Pancreas (tissue), 10 donors: ENCODE data around the gene GSTK1. TPM values are rescaled to one million over a fixed set of nuclear protein-coding genes. Genes with fewer than 3 reads are reported as not detected.

Experiments
- ATAC-seq, 4 donors: fragments of 200-7000 bp; cut with Tn5 transposase; one replicate each; pipeline versions ENCODE4 v1.8.0 to v1.9.1; 2020; ENCODE audit warnings: mild to moderate bottlenecking in 4 of 4, moderate library complexity in 4 of 4
- DNase-seq, 6 donors: peaks; one replicate each; pipeline ENCODE4 v3.0.0-alpha.2; 2020
- FAIRE-seq: peaks from 2 replicates; lab custom pipeline; 2012; peaks lifted over from hg19 to GRCh38; lab: Jason Lieb, UNC
- H3K27ac ChIP-seq, 4 donors: fragments of 200-600 bp; sonication (generic); 1 replicate in 3 of 4; 2 replicates in 1 of 4; pipeline versions ENCODE4 v1.5.0 to v1.8.0; 2020
- H3K27me3 ChIP-seq, 4 donors: fragments of 200-600 bp; one replicate each; pipeline ENCODE4 v1.8.0; 2021
- H3K36me3 ChIP-seq, 3 donors: fragments of 200-600 bp; sonication (generic) in 1 of 3; one replicate each; pipeline versions ENCODE4 v1.5.0 to v1.8.0; 2020 to 2021
- H3K4me1 ChIP-seq, 3 donors: fragments of 200-600 bp; one replicate each; pipeline ENCODE4 v1.8.0; 2021
- H3K4me3 ChIP-seq, 4 donors: fragments of 200-600 bp; sonication (generic) in 2 of 4; one replicate each; pipeline versions ENCODE4 v1.5.0 to v1.8.0; 2020 to 2021
- H3K9me3 ChIP-seq, 4 donors: fragments of 200-600 bp; one replicate each; pipeline ENCODE4 v1.8.0; 2021
- WGBS, 2 donors: extraction: QIAGEN DNeasy Blood & Tissue Kit; methylation state at CpG; one replicate each; pipeline ENCODE4 v1.1.7; 2013; 5-methylcytosine and 5-hydroxymethylcytosine counted together
- intact Hi-C, 3 donors: fragments of 100-400 bp; cut with DNase I; formaldehyde crosslinking; loops; one replicate each; pipeline versions ENCODE4 v1.11.1 to v1.14.2; 2022
- polyA plus RNA-seq, 2 donors: library from polyadenylated mRNA; stranded (reverse); fragments of 200-250 nt; gene quantifications; one replicate each; pipeline ENCODE4 v1.2.3, GENCODE V29; 2013
- total RNA-seq, 6 donors: library from RNA; stranded (reverse); fragmentation: NEBNext Ultra II Directional in 4 of 6; extraction: Animal tissue kit (Norgen Biotek cat#: 25700) in 4 of 6; gene quantifications; one replicate each; pipeline versions ENCODE4 v1.2.1 to v1.2.4, GENCODE V29; 2021 to 2023
- TF ChIP-seq, protein P1 (sequence below), 4 donors: fragments of 200-600 bp; sonication (generic) in 3 of 4; IDR thresholded peaks; one replicate each; pipeline versions ENCODE4 v1.5.0 to v1.8.0; 2021; ENCODE audit warnings: antibody characterized with exemption in 4 of 4
- donor health status: healthy with polysubstance abuse.
- donor health status: DM: no; HTN: no; CAD: no; lungs with moderate emphysema.
- donor health status: DM: no; HTN: no; CAD: no.
- donor health status: control.
- donor health status: control.
- donor health status: Bipolar disorder and iron deficiency.
- donor health status: DM: yes; HTN: yes; CAD: no.
- donor health status: DM: no; HTN: no; CAD: no.
- donor health status: DM: no; HTN: no; CAD: no.
- donor health status: DM: yes; HTN: yes; CAD: no.

The GSTK1 gene
- total and polyA plus RNA-seq, 8 donors = 47.7 to 164 (median 67.4) TPM

DNA sequence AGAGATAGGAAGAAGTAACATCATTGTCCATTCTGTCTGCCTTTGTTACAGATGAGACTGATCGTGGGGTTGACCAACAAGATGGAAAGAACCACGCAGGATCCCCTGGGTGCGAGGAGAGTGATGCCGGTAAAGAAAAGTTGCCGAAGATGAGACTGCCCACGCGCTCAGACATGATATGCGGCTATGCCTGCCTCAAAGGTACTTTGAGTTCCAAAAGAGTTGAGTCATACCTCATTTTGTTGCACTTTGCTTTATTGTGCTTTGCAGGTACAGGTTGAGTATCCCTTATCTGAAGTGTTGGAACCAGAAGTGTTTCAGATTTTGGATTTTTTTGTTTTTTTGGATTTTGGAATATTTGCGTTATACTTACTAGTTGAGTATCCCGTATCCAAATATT, 40.5 kb downstream of the GSTK1 start:
- Histone ChIP-seq H3K36me3 (peaks cover 0 to 47% (median 27%) of the 10 kb centered on the region in 3 donors), H3K4me1 (no peaks in the 10 kb centered on the region), H3K27ac (no peak overlapping the region), H3K9me3 (no peaks in the 10 kb centered on the region), H3K4me3 (no peak overlapping the region), H3K27me3 (no peaks in the 10 kb centered on the region)
- ATAC-seq (no peak), DNase-seq (no peak), FAIRE-seq (no peak)
- 97 to 98% methylated on average over 10 of the region's 10 CpGs for WGBS, 2 donors
- TF ChIP-seq, protein P1, sequence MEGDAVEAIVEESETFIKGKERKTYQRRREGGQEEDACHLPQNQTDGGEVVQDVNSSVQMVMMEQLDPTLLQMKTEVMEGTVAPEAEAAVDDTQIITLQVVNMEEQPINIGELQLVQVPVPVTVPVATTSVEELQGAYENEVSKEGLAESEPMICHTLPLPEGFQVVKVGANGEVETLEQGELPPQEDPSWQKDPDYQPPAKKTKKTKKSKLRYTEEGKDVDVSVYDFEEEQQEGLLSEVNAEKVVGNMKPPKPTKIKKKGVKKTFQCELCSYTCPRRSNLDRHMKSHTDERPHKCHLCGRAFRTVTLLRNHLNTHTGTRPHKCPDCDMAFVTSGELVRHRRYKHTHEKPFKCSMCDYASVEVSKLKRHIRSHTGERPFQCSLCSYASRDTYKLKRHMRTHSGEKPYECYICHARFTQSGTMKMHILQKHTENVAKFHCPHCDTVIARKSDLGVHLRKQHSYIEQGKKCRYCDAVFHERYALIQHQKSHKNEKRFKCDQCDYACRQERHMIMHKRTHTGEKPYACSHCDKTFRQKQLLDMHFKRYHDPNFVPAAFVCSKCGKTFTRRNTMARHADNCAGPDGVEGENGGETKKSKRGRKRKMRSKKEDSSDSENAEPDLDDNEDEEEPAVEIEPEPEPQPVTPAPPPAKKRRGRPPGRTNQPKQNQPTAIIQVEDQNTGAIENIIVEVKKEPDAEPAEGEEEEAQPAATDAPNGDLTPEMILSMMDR (IDR thresholded peaks at IDR 0.05) = no peak
- intact Hi-C loops = loop anchor here in 2 of 3 donors (10.0 kb wide), 1 partner anchor 59 kb away; no protein-coding TSS in a partner anchor

GRCh38 chr7:143304938-143305337, 41.7 kb downstream of the GSTK1 start:
- no peaks in the 10 kb centered on the region for H3K4me1 ChIP-seq
- intact Hi-C loops = loop anchor here (5.0 to 10.0 kb wide), 2 partner anchors 60 to 63 kb away; no protein-coding TSS in a partner anchor
- H3K36me3 ChIP-seq = peaks cover 0 to 46% (median 27%) of the 10 kb centered on the region in 3 donors
- no peak overlapping the region for H3K4me3 ChIP-seq
- DNase-seq = no peak
- no peaks in the 10 kb centered on the region for H3K9me3 ChIP-seq
- H3K27ac ChIP-seq = no peak overlapping the region
- no peak for ATAC-seq
- no peaks in the 10 kb centered on the region for H3K27me3 ChIP-seq
- 85% methylated on average over 6 of the region's 6 CpGs for WGBS, 2 donors
- TF ChIP-seq, protein P1 (IDR thresholded peaks at IDR 0.05) = no peak
- FAIRE-seq = no peak

DNA sequence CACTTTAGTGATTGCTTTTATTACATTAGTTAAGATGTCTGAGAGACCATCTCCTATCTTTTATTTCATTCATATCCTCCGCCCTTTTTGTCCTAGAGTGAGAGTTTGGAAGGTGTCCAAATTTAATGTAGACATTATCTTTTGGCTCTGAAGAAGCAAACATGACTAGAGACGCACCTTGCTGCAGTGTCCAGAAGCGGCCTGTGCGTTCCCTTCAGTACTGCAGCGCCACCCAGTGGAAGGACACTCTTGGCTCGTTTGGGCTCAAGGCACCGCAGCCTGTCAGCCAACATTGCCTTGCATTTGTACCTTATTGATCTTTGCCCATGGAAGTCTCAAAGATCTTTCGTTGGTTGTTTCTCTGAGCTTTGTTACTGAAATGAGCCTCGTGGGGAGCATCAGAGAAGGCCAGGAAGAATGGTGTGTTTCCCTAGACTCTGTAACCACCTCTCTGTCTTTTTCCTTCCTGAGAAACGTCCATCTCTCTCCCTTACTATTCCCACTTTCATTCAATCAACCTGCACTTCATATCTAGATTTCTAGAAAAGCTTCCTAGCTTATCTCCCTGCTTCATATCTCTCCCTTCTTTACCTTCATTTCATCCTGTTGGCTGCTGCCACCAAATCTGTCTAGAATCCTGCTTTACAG, 42.3 kb downstream of the GSTK1 start:
- peak; percentile 92 to 98 (median 97) for ATAC-seq
- 24 to 28% methylated on average over 10 of the region's 10 CpGs for WGBS, 2 donors
- DNase-seq = peak; percentile 55 to 93 (median 82)
- no peak overlapping the region for H3K27ac ChIP-seq
- no peak for FAIRE-seq
- H3K36me3 ChIP-seq = peaks cover 0 to 41% (median 22%) of the 10 kb centered on the region in 3 donors
- no peaks in the 10 kb centered on the region for H3K9me3 ChIP-seq
- TF ChIP-seq, protein P1 (IDR thresholded peaks at IDR 0.05) = peak; percentile 68 to 77 (median 72)
- intact Hi-C loops = loop anchor here (5.0 to 10.0 kb wide), 2 partner anchors 61 to 63 kb away; no protein-coding TSS in a partner anchor
- H3K4me3 ChIP-seq = no peak overlapping the region
- no peaks in the 10 kb centered on the region for H3K4me1 ChIP-seq
- H3K27me3 ChIP-seq = no peaks in the 10 kb centered on the region

DNA sequence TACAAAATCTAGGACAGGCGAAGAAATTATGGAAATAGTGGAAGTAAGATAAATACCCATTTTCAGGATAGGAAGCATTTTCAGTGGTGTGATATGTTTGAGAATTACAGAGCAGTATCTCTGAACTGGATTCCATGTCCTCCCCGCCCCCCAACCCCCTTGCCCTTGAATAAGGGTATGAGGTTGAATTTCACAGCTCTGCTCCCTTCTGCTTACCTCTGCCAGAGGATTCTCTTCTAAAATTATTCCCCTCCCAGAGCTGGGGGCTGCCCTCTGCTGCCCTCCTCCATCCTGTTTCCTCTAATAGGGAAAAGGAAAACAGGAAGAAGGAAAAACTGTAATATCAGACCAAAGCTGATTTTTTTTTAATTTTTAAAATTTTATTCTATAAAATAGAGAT, 45.4 kb downstream of the GSTK1 start:
- WGBS, 2 donors = 94 to 97% methylated on average over 2 of the region's 2 CpGs
- no peak overlapping the region for H3K4me3 ChIP-seq
- no peaks in the 10 kb centered on the region for H3K27me3 ChIP-seq
- H3K9me3 ChIP-seq = no peaks in the 10 kb centered on the region
- no peak for DNase-seq
- peaks cover 0 to 19% (median 15%) of the 10 kb centered on the region in 3 donors for H3K36me3 ChIP-seq
- intact Hi-C loops = loop anchor here (5.0 to 10.0 kb wide), 2 partner anchors 64 to 66 kb away; no protein-coding TSS in a partner anchor
- no peak overlapping the region for H3K27ac ChIP-seq
- H3K4me1 ChIP-seq = no peaks in the 10 kb centered on the region
- TF ChIP-seq, protein P1 (IDR thresholded peaks at IDR 0.05) = no peak
- FAIRE-seq = no peak
- ATAC-seq = no peak

DNA sequence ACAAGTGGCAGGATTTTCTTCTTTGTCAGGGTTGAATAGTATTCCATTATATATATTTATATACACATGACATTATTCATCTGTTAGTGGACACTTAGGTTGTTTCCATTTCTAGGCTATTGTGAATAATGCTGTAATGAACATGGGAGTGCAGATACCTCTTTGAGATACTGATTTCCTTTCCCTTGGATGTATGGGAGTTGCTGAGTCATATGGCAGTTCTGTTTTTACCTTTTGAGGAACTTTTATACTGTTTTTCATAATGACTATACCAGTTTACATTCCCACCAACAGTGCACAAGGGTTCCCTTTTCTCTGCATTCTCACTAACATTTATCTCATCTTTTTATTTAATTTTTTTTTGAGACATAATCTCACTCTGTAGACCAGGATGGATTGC, 50.9 kb downstream of the GSTK1 start:
- no peak overlapping the region for H3K27ac ChIP-seq
- no peak overlapping the region for H3K4me3 ChIP-seq
- no peaks in the 10 kb centered on the region for H3K4me1 ChIP-seq
- DNase-seq (no peak), ATAC-seq (no peak), FAIRE-seq (no peak)
- TF ChIP-seq, protein P1 (IDR thresholded peaks at IDR 0.05) = no peak
- H3K36me3 ChIP-seq = no peaks in the 10 kb centered on the region
- intact Hi-C loops = no loop called here
- no peaks in the 10 kb centered on the region for H3K27me3 ChIP-seq
- no peaks in the 10 kb centered on the region for H3K9me3 ChIP-seq
